A673 (cell line): Measurements from ENCODE around the gene EGFR. TPM values are rescaled to one million over a fixed set of nuclear protein-coding genes. Genes with fewer than 3 reads are reported as not detected.

Experiments
- BruUV-seq: library from RNA; stranded (reverse); fragments of 400-500 nt; replicated peaks from 2 replicates; lab custom pipeline; 2021; lab: Mats Ljungman, UMichigan
- CTCF ChIA-PET: fragments of 300-600 bp; sonication (Branson Sonifier 250); formaldehyde crosslinking; loops from one replicate; lab custom pipeline; 2022; ENCODE audit warnings: antibody characterized with exemption; lab: Charles Lee
- POLR2A ChIA-PET: fragments of 300-600 bp; sonication (Branson Sonifier 250); formaldehyde crosslinking; loops from one replicate; lab custom pipeline; 2022; ENCODE audit warnings: antibody characterized with exemption; ENCODE audit not compliant: low non-redundant PET; lab: Charles Lee
- DNase-seq: peaks from one replicate; pipeline ENCODE4 v3.0.0-alpha.2; 2015; ENCODE audit warnings: low spot score
- H3K27ac ChIP-seq: fragments of 200-600 bp; sonication (generic); 2 replicates; pipeline ENCODE4 v1.5.1; 2016; ENCODE audit warnings: mixed run types, low read depth, mild to moderate bottlenecking, mixed read lengths, antibody characterized with exemption, low read length; ENCODE audit not compliant: poor library complexity, severe bottlenecking
- H3K27me3 ChIP-seq: fragments of 200-600 bp; sonication (generic); replicated peaks from 2 replicates; pipeline ENCODE4 v1.6.1; 2017; ENCODE audit warnings: mixed run types, low read depth, mild to moderate bottlenecking, mixed read lengths, antibody characterized with exemption, low read length; ENCODE audit not compliant: insufficient read depth, poor library complexity
- H3K36me3 ChIP-seq: fragments of 200-600 bp; sonication (generic); 2 replicates; pipeline ENCODE4 v1.6.1; 2016; ENCODE audit warnings: mixed run types, mild to moderate bottlenecking, mixed read lengths, antibody characterized with exemption, low read length; ENCODE audit not compliant: insufficient read depth, poor library complexity, severe bottlenecking
- H3K4me1 ChIP-seq: fragments of 200-600 bp; sonication (generic); 2 replicates; pipeline ENCODE4 v1.6.1; 2017; ENCODE audit warnings: mixed run types, mild to moderate bottlenecking, mixed read lengths, antibody characterized with exemption, low read length; ENCODE audit not compliant: insufficient read depth, poor library complexity, severe bottlenecking
- H3K4me3 ChIP-seq: fragments of 200-600 bp; sonication (generic); 2 replicates; pipeline ENCODE4 v1.5.1; 2016; ENCODE audit warnings: low read depth, mixed run types, mild to moderate bottlenecking, mixed read lengths, low read length; ENCODE audit not compliant: poor library complexity, severe bottlenecking
- H3K9me3 ChIP-seq: fragments of 200-600 bp; sonication (generic); 2 replicates; pipeline ENCODE4 v1.6.1; 2016; ENCODE audit warnings: mixed run types, low read depth, mild to moderate bottlenecking, mixed read lengths, antibody characterized with exemption, low read length; ENCODE audit not compliant: poor library complexity, severe bottlenecking
- CTCF ChIP-seq: fragments of 300-800, 200-600 bp; sonication (generic); conservative IDR thresholded peaks from 2 replicates; pipeline ENCODE4 v1.5.1; 2017; ENCODE audit warnings: low read depth, mild to moderate bottlenecking, antibody characterized with exemption, low read length, moderate library complexity, mixed read lengths
- EZH2 ChIP-seq: fragments of 200-600 bp; sonication (generic); IDR thresholded peaks from 2 replicates; pipeline ENCODE4 v1.6.1; 2017; ENCODE audit warnings: borderline replicate concordance, low read depth, mild to moderate bottlenecking, mixed read lengths, antibody characterized with exemption, low read length; ENCODE audit not compliant: poor library complexity, severe bottlenecking
- intact Hi-C: fragments of 100-400 bp; cut with micrococcal nuclease; formaldehyde crosslinking; loops from one replicate; pipeline ENCODE4 v1.10.0; 2022; ENCODE audit not compliant: unreplicated experiment
- total RNA-seq: library from RNA; stranded (reverse); gene quantifications from 2 replicates; pipeline ENCODE4 v1.2.3, GENCODE V29; 2021

The EGFR gene
- total RNA-seq, 1 experiment from 2014 or later: 0.84 TPM

- POLR2A ChIA-PET: no interaction called here
These were observed 143.7 kb downstream of the EGFR start for GRCh38 chr7:55162476-55162875.

GRCh38 chr7:55163733-55164132, 144.9 kb downstream of the EGFR start:
- no peaks in the 10 kb centered on the region for H3K4me1 ChIP-seq
- intact Hi-C loops: no loop called here
- H3K27me3 ChIP-seq: no peaks in the 10 kb centered on the region
- H3K27ac ChIP-seq: no peak overlapping the region
- no peak for TF ChIP-seq EZH2
- no peak for TF ChIP-seq CTCF
- H3K9me3 ChIP-seq: no peaks in the 10 kb centered on the region
- H3K36me3 ChIP-seq: no peaks in the 10 kb centered on the region
- DNase-seq: no peak
- POLR2A ChIA-PET: no interaction called here
- BruUV-seq: no TSS peak
- H3K4me3 ChIP-seq: no peak overlapping the region
- CTCF ChIA-PET: no interaction called here

More at GRCh38 chr7:55162476-55162875, 143.7 kb downstream of the EGFR start:
- intact Hi-C loops: no loop called here
- CTCF ChIA-PET: no interaction called here
- TF ChIP-seq EZH2: no peak
- TF ChIP-seq CTCF: no peak
- H3K9me3 ChIP-seq: no peaks in the 10 kb centered on the region
- no peak for DNase-seq
- no peaks in the 10 kb centered on the region for H3K4me1 ChIP-seq
- BruUV-seq: no TSS peak
- H3K27me3 ChIP-seq: no peaks in the 10 kb centered on the region
- H3K36me3 ChIP-seq: no peaks in the 10 kb centered on the region
- no peak overlapping the region for H3K27ac ChIP-seq
- no peak overlapping the region for H3K4me3 ChIP-seq

GRCh38 chr7:55164527-55164926, 145.7 kb downstream of the EGFR start:
- intact Hi-C loops: no loop called here
- no TSS peak for BruUV-seq
- no peak for DNase-seq
- no peak overlapping the region for H3K4me3 ChIP-seq
- H3K27me3 ChIP-seq: no peaks in the 10 kb centered on the region
- POLR2A ChIA-PET: no interaction called here
- H3K4me1 ChIP-seq: no peaks in the 10 kb centered on the region
- no peaks in the 10 kb centered on the region for H3K9me3 ChIP-seq
- no peaks in the 10 kb centered on the region for H3K36me3 ChIP-seq
- CTCF ChIA-PET: no interaction called here
- H3K27ac ChIP-seq: no peak overlapping the region
- TF ChIP-seq EZH2 (no peak), CTCF (no peak)
